ENCODE results near the gene GAB2.
"Not testable (repeated sequence)": the region's sequence is repeated elsewhere in the genome, so short reads cannot be mapped to it uniquely, and the experiment has no call there.

The GAB2 gene

GRCh38 chr11:78311702-78312371, 105.8 kb downstream of the GAB2 start:
- DNase-seq (ENCODE audit: low read depth) = no peak

DNA sequence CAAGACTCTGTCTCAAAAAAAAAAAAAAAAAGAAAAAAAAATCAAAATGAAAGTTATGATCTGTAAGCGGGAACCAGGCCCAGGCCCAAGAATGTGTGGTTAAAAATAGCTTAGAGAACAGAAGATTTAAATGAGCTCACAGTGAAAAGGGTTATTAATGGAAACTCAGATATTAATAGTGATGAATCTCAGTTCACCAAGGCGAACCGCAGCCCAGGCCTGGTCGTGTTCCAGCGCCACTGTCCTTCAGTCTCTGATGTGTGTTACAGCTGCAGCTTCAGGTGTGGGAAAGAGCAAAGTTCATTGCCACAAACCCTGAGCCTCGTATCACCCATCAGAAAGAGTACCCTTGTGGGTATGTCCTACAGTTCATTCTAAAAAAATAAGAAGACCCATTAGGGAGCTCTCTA, 107.1 kb downstream of the GAB2 start:
- DNase-seq (ENCODE audit: low read depth) = no peak

DNA sequence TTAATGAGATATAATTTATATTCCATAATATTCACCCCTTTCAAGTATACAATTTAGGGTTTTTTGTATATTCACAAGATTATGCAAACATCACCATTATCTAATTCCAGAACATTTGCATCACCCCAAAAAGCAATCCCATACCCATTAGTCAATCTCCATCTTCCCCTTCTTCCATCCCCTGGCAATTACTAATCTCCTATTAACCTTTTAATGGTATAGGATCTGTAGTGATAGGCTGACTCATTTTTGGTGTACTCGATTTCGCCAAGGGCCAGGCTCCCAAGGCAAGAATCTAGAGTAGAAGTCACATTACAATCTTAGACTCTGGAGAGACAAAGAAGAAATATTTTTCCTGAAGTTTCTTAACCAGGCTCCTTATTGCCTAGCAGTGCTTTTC, 113.4 kb downstream of the GAB2 start:
- no peak for DNase-seq (ENCODE audit: low read depth)

GRCh38 chr11:78300108-78300839, 117.3 kb downstream of the GAB2 start:
- no peak for DNase-seq (ENCODE audit: low read depth)

DNA sequence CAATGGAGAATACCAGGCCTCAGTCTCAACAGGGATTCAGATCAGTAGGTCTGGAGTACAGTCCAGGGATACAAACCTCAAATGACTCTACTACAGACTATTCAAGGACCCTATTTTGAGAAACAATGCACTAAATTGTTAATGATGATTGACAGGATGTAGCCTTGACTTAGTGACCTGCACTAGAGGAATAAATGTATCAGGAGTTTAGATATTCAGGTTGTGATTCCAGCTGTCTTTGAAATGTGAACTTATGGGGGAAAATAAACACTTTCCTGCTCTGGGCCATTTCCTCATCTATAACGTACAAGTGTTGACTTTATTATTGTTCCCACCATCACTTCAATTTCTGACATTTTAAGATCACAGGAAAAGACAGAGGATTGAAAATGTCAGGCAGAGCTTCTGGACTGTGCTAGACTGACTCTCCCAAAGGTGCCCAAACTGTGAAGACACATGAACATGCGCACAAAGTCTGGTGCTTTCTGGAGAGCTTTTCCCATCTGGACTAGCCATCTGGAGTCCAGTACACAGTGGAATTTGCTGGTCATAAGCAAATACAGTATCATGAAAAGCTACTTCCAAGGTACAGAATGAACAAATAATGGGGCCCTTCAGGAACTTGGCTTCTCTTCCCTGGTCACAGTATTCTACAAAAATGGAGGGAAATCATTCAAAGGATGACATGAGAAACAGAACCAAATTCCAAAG, 118.5 kb downstream of the GAB2 start:
- no peak for DNase-seq (ENCODE audit: low read depth)

DNA sequence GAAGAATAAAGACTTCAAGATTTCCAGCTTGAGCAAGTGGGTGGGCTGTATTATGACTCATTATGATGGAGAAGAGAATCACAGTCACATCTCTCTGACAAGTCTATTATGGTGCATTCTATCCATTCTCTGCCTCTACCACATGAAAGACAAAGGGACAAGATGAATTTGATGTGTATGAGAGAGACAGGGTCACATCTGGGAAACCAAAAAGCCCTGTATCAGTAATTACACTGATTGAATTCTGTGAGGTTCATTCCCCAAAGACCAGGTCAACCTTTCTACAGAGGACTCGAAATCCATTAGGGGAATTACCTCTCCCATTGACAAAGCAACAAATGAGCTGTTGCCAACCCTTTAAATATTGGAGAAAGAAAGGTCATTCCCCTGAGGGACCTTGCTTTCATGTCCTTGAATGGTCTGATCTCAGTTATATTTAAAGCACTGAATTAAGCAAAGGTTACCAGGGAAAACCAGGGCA, 119.3 kb downstream of the GAB2 start:
- no peak for DNase-seq (ENCODE audit: low read depth)

DNA sequence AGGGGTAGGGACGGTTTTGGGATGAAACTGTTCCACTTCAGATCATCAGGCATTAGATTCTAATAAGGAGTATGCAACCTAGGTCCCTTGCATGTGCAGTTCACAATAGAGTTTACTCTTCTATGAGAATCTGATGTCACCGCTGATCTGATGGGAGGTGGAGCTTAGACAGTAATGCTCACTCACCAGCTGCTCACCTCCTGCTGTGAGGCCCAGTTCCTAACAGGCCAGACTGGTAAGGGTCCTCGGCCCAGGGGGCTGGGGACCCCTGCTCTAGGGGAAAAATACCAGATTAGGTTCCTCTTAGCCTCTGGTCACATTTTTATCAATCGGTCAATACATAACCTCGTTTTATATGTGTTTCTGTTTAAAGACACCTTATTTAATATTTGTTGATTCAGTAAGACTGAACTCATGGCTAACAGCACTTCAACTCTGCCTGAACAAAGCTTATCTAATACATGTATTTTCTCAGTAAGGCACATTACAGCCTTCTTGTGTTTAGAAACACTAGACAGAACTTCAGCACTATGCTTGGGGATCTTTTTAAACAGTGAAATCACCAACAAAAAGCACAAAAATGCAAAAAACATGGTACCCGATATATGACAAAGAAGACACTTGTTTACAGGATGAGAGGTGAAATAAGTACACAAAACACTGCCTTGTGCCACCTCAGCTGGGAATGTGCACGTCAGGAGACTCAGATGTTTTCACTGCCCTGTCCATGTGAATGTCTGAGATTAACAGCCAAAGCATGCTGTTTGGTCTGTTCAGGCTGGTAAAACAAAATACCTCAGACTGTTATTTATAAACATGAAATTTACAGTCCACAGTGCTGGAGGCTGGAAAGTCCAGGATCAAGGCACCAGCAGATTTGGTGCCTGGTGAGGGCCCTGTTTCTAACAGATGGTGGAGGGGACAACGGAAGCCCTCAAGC, 121.4 kb downstream of the GAB2 start:
- no peak for DNase-seq (ENCODE audit: low read depth)

DNA sequence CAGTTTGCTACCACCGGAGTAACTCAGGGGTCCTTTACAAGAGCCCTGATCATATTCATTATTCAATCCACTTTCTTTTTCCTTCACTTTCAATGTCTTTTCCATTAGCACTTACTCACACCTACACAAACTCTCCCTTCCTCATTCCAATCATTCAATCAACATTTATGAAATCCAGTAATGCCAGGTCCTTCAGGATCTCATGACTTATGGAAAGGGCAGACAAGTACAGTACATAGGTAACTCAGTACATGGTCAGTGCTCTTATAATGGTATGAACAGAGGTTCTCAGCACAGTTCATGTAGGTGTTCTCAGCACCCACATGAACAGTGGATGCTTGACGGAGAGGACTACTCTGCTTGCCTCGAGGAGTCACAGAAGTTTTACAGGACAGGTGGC, 122.3 kb downstream of the GAB2 start:
- DNase-seq (ENCODE audit: low read depth) = no peak

DNA sequence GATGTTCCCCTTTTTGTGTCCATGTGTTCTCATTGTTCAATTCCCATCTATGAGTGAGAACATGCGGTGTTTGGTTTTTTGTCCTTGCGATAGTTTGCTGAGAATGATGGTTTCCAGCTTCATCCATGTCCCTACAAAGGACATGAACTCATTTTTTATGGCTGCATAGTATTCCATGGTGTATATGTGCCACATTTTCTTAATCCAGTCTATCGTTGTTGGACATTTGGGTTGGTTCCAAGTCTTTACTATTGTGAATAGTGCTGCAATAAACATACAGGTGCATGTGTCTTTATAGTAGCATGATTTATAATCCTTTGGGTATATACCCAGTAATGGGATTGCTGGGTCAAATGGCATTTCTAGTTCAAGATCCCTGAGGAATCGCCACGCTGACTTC, 123.5 kb downstream of the GAB2 start:
- DNase-seq (ENCODE audit: low read depth) = not testable (repeated sequence)

DNA sequence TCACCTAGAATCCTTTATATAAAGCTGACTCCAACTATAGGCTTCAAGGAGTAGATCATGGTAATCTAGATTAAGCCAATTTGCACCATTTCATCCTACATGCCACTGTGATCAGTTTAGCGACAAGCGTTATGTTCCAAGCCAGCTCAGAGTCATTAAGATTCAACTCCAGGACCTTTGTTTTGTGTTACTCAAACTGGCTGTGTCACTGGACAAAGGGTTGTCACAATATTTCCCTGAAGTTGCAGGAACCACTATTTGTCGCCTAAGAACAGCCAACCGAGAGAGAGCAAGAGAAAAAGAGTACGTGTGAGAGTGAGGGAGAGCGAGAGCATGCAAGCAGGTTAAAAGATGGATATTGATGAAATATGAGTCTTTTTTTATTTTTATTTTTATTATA, 124.1 kb downstream of the GAB2 start:
- DNase-seq (ENCODE audit: low read depth) = no peak

DNA sequence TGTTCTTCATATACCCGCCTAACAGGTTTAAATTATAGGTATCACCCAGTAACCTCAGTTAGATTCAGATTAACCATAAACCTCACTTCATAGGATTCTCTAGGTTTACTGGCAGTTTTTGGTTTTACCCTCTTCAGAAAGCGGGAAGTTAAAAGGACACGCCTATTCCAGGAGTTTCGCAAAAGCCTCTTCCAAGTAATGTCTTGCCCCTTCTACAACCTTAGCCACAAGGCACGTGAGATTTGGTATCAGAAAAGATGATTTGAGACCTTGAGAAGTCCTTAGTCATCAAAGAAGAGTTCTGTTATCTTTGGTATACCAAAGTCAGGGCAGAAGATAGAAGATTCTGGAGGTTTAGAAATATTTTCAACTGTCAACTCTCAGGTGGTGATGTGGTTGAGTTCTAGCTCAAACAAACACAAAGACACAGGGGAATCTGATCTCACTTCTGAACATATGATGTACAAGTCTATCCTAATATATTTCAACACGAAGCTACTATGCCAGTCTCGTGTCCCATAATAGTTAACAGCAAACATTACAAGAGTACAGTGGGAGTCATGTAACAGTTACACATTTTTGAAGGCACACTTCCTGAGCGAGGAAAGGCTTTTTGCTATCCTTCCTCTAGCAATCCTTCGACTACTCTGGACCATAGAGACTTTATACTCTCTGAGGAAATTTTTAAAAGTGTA, 125.4 kb downstream of the GAB2 start:
- no peak for DNase-seq (ENCODE audit: low read depth)

DNA sequence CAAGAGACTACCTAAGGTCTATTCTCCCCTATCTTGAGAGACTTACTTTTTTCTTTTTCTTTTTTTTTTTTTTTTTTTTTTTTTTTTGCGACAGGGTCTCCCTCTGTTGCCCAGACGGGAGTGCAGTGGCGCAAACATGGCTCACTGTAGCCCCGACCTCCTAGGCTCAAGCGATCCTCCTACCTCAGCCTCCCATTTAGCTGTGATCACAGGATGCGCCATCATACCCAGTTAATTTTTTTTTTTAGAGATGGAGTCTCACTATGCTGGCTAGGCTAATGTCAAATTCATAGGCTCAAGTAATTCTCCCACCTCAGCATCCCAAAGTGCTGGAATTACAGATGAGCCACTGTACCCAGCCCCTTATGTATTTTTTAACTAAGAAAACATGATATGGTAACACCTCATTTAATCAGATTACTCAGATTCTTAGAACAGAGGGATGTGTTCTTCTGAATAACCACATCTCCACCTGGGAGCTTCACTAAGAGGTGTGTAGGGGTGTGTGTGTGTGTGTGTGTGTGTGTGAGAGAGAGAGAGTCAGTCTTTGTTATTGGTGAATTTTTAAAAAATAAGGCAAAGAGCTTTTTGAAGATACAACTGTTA, 126.0 kb downstream of the GAB2 start:
- DNase-seq (ENCODE audit: low read depth) = no peak

DNA sequence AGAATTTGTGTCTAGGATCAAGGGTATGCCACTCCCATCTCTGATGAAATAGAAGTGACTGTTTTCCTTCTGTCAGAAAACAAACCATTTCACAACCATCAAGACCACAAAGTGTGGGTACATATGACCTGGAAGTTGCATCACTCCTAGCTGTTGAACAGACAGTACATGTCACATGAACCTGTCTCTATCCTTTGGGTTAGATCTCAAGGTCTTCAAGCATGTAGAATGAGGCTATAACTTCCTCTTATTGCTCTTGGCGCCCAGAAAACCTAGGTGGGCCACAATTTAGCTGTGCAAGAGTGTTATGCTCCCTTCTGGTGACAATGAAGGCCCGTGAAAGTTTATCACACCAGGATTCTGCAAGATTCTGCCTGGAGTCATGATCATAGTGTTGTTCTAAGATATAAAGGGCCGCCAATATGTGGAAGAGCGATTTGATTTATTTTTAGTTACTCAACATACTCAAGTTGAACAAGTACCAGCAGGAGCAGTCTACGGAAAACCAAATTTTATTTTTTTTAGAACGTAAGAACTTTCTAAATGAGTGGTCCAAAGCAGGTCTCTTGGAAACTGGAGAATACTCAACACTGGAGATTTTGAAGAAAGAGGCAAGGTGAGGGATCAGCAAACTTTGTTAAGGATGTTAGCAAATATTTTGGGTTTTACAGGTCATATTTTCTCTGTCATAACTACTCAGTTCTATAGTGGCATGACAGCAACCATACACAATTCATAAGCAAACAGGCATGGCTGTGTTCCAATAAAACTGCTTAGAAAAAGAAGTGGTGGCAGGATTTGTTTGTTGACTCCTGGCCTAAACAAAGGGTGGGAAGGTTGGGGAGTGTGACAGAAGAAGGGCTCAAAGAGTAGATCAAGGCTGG, 127.1 kb downstream of the GAB2 start:
- no peak for DNase-seq (ENCODE audit: low read depth)

DNA sequence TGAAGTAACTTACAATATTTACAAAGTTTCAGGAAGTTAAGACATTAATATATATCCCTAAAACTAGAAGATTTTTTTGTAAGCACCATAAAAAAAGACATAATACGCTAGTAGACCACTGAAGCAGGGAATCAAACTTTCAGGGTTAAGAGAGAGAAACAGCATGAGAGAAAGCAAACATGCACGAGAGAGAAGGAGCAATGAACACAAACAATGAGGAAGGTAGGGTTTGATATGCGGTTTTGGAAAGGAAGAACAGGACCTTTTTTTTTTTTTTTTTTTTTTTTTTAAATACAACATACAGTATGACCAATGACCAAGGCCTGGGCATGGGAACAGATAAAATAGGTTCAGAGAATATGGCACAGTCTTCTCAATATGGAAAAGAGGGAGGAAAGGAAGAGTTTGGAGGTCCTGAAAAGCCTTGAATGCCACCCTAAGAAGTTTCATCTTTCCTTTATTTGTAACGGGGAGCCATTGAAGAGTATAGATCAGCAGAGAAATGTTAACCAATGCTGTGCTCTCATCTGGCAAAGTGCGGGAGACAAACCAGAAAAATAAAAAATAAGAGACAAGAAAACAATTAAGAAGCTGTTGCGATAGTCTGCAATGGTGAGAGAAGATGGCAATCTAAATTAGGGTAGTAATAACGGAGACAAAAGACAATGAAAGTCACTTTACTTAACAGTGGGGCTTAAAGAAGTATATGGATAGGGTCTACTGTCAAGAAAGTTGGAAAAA, 127.9 kb downstream of the GAB2 start:
- DNase-seq (ENCODE audit: low read depth) = no peak

DNA sequence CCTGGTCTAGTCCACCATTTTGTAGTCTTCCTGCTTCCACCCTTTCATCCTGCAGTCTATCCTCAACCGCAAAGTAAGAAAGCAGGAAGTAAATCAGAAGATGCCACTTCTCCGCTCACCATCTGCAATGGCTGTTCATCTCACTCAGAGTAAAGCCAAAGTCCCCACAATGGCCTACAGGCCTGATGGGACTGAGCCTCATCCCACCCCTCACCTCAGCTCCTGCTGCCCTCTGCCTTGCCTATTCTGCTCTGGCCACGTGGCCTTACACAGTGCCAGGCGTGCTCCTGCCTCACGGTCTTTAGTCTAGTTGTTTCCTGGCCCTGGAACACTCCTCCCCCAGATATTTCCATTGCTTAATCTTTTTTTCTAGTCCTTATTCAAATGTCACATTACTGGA, 133.4 kb downstream of the GAB2 start:
- no peak for DNase-seq (ENCODE audit: low read depth)

DNA sequence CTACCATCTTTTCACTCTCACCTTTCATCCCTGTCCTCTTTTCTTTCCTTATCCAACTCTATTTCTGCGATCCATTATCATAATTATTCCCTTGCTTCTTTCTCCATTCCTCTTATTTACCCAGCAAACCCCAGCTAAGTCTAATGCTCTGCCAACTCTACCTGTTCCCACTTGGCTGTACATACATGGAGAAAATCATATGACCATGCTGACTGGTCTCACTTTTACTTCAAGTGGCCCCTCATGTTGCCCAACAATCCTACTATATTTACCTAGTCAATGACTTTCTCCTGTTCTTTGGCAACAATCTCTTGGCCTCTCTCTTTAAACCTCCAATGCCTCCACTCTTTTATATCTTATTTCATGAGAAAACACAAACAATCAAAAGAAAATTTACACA, 134.8 kb downstream of the GAB2 start:
- DNase-seq (ENCODE audit: low read depth) = no peak

GRCh38 chr11:78281511-78281910, 136.1 kb downstream of the GAB2 start:
- DNase-seq (ENCODE audit: low read depth) = no peak

DNA sequence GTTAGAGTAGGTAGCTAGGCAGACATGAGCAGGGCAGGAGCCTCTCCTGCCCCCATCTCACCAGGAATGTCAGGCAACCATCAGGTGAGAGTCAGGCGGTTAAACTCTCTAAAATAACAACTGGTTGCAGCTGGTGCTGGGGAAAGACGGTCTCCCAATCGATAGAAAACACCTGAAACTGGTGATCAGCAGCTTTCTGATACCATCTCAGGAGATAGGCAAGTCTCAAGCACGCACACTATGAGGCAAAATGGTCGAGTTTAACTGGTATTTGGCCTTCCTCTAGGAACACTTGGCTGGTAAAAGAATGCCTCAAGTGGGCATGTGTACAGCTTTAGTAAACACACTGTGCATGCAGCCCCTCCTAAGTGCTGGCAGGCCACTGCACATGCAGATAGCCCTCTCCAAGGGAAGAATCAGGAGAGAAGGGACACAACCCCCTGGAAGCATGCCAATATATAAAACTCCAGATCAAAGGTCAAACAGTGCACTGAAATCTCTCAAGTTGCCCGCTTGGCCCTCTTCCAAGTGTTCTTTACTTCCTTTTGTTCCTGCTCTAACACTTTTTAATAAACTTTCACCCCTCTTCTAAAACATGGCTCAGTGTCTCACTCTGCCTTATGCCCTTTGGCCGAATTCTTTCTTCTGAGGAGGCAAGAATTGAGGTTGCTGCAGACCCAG, 140.2 kb downstream of the GAB2 start:
- DNase-seq (ENCODE audit: low read depth) = no peak

GRCh38 chr11:78276311-78276710, 141.3 kb downstream of the GAB2 start:
- no peak for DNase-seq (ENCODE audit: low read depth)

All from stimulated activated CD8-positive, alpha-beta memory T cell treated with anti-CD3 and anti-CD28 coated beads, Interleukin-15, amount 100 ng/mL, for 1 hour (primary cell).